Endometrial microvascular endothelial cells (primary cell): ENCODE results near the gene MGME1. TPM values are rescaled to one million over a fixed set of nuclear protein-coding genes. Genes with fewer than 3 reads are reported as not detected.

Experiments
- in situ Hi-C: cut with HindIII; loops from 2 replicates; pipeline ENCODE4 v1.10.0; 2017; ENCODE audit warnings: low sequenced_read_pairs, low pct_unique_long_range_greater_than_20kb; ENCODE audit errors: inconsistent ontology term
- total RNA-seq: library from RNA; depleted of rRNA; stranded (reverse); fragments of >200 nt; gene quantifications from one replicate; pipeline ENCODE4 v1.2.3, GENCODE V29; 2015; ENCODE audit errors: inconsistent ontology term

MGME1 gene
- total RNA-seq, 1 donor from 2014 or later: 16.4 TPM

GRCh38 chr20:17957505-17958363 lies 11.1 kb upstream of the MGME1 start:
- in situ Hi-C loops: loop anchor here (25.0 kb wide), 1 partner anchor 395 kb away; the partner anchor contains the start of gene DSTN

GRCh38 chr20:17958373-17959256 lies 10.2 kb upstream of the MGME1 start:
- in situ Hi-C loops: loop anchor here (25.0 kb wide), 1 partner anchor 396 kb away; the partner anchor contains the start of gene DSTN

DNA sequence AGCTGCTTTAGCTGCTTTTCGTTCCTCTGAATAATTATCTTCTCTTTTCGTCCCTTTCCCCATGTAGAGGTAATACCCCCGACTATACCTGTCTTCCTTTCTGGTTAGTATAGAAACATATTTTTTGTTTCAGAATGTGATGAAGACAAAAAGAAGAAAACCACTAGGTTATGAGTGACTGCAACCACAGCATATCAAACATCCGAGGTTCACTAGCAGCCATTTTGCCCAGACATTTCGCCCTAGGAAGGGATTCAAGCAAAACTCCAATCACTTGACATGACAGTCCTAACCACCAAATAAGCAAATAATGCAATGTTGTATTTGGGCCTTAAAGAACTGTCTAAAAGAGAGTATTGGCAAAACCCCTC lies 9.6 kb upstream of the MGME1 start:
- in situ Hi-C loops: loop anchor here (25.0 kb wide), 1 partner anchor 397 kb away; the partner anchor contains the start of gene DSTN

GRCh38 chr20:17960400-17960885 lies 8.4 kb upstream of the MGME1 start:
- in situ Hi-C loops: loop anchor here (25.0 kb wide), 1 partner anchor 398 kb away; the partner anchor contains the start of gene DSTN

DNA sequence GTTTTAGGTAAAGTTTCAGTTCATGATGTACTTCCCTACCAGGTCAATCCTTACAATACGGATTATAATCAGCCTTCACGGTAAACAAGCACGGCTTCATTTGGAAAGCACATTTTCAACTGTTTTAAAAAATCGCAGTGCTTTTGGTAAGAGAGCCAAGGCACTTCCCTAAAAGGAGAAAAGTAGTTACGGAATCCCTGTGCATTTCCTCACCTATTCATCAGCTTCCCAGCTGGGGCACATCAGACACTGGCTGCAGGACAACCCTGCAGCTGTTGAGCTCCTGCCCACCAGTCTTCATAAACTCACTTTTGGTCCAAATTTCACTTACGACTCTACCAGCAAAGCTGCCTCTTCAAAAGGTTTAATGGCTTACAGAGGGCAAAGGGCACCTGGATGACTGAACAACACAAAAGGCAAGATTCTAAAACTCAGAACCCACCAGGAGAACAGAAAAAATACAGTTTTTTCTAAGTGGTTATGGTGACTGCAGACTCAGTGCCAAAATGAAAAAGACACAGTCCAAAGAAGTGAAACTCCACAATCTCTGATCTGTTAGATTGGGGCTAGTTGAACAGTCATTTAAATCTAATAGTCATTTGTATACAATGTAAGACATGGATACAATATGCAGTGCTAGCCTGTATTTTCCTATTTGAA lies 7.8 kb upstream of the MGME1 start:
- in situ Hi-C loops: loop anchor here (25.0 kb wide), 1 partner anchor 399 kb away; the partner anchor contains the start of gene DSTN

- in situ Hi-C loops: loop anchor here (25.0 kb wide), 1 partner anchor 399 kb away; the partner anchor contains the start of gene DSTN
These were observed 7.3 kb upstream of the MGME1 start for GRCh38 chr20:17961587-17961940.

DNA sequence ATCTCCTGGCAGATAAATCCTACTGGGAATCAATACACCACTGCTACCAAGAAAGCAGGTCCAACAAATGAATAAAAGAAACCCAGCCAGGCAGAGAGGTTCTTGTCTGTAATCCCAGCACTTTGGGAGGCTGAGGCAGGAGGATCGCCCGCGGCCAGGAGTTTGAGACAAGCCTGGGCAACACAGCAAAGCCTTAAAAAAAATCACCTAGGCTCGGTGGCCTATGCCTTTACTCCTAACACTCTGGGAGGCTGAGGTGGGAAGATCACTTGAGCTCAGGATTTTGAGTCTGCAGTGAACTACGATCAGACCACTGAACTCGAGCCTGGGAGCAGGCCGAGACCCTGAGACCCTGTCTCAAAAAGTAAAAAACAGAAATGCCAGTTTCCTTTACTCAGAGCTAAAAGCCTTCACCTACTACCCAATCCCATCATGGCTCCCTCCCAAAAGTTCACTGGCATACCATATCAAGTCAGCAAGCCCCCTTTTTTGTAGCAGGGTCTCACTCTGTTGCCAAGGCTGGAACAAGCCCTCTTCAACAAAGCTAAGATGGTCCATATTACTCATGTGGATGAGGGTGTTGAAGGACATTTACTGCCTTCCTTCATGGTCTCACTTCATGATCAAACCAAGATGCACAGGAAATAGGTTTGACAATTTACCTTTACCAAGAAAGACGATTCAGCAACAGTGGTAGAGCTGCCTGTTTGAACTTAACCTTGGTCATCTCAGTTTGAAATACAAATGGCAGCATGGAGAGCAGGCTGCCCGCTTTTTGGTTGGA lies 5.5 kb upstream of the MGME1 start:
- in situ Hi-C loops: loop anchor here (25.0 kb wide), 1 partner anchor 401 kb away; the partner anchor contains the start of gene DSTN

DNA sequence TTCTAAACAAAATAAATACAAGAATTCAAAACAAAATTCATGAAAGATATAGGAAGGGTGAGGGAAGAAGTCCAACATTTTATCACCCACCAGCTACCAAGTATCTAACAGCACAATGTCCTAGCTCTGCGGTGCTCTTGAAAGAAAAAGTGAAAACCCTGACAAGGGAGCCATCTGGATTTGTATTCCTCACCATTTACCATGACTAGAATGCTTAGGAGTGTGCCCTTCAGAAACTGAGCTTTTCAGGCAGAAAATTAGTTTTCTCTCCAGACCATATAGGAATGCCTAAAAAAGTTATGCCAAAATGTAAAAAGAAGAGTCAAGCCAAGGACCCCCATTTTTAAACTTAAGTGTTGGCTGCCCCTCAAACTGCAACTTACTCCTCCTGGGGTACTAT lies 4.7 kb upstream of the MGME1 start:
- in situ Hi-C loops: loop anchor here (25.0 kb wide), 1 partner anchor 402 kb away; the partner anchor contains the start of gene DSTN

- in situ Hi-C loops: loop anchor here (25.0 kb wide), 1 partner anchor 402 kb away; the partner anchor contains the start of gene DSTN
These were observed 4.2 kb upstream of the MGME1 start for GRCh38 chr20:17964632-17965031.

GRCh38 chr20:17965042-17965697 lies 3.6 kb upstream of the MGME1 start:
- in situ Hi-C loops: loop anchor here (25.0 kb wide), 1 partner anchor 403 kb away; the partner anchor contains the start of gene DSTN

GRCh38 chr20:17966432-17967310 lies 2.1 kb upstream of the MGME1 start:
- in situ Hi-C loops: loop anchor here (25.0 kb wide), 1 partner anchor 404 kb away; the partner anchor contains the start of gene DSTN

GRCh38 chr20:17967521-17968365 lies 1.1 kb upstream of the MGME1 start:
- in situ Hi-C loops: loop anchor here (25.0 kb wide), 1 partner anchor 405 kb away; the partner anchor contains the start of gene DSTN

DNA sequence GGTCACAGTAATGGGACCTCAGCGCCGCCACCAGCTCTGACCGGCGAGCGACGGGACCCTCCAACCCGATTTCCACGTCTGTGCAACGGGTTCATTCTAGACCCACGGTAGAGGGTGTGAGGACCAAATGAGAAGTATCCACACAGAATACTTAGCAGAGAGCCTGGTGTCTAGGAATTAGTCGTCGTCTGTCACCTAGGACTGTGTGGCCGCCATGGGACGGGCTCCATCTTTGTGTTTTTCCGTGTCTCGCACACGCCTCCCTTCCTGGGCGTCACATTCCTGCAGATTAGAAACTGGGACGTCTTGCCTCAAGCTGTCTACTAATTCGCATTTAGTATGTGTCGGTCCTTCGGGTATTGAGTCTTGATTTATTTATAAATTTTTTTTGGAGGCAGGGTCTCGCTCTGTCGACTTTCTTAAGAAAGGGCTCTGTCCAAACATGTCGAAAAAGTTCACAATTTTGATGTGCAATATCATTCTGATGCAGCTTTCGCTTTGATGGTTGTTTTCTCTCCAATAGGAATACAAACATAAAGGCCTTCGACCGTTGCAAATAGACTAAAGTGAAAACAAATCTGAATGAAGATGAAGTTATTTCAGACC lies 563 bp downstream of the MGME1 start:
- in situ Hi-C loops: loop anchor here (25.0 kb wide), 1 partner anchor 407 kb away; the partner anchor contains the start of gene DSTN

DNA sequence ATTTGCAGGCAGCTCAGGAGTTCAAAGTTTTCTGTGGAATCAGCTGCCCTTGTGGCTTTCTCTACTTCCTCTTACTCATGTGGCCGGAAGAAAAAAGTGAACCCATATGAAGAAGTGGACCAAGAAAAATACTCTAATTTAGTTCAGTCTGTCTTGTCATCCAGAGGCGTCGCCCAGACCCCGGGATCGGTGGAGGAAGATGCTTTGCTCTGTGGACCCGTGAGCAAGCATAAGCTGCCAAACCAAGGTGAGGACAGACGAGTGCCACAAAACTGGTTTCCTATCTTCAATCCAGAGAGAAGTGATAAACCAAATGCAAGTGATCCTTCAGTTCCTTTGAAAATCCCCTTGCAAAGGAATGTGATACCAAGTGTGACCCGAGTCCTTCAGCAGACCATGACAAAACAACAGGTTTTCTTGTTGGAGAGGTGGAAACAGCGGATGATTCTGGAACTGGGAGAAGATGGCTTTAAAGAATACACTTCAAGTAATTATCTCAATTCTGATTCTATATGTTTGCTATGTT lies 1.1 kb downstream of the MGME1 start:
- in situ Hi-C loops: loop anchor here (25.0 kb wide), 1 partner anchor 408 kb away; the partner anchor contains the start of gene DSTN
